ENCODE data around the gene DECR2.

Gene DECR2

GRCh38 chr16:424623-425081, 23.0 kb downstream of the DECR2 start:
- TF ChIP-seq, protein P1, sequence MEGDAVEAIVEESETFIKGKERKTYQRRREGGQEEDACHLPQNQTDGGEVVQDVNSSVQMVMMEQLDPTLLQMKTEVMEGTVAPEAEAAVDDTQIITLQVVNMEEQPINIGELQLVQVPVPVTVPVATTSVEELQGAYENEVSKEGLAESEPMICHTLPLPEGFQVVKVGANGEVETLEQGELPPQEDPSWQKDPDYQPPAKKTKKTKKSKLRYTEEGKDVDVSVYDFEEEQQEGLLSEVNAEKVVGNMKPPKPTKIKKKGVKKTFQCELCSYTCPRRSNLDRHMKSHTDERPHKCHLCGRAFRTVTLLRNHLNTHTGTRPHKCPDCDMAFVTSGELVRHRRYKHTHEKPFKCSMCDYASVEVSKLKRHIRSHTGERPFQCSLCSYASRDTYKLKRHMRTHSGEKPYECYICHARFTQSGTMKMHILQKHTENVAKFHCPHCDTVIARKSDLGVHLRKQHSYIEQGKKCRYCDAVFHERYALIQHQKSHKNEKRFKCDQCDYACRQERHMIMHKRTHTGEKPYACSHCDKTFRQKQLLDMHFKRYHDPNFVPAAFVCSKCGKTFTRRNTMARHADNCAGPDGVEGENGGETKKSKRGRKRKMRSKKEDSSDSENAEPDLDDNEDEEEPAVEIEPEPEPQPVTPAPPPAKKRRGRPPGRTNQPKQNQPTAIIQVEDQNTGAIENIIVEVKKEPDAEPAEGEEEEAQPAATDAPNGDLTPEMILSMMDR (IDR thresholded peaks at IDR 0.05; ENCODE audit: low read depth, low read length): no peak
- DNase-seq (ENCODE audit: low read depth in 2 of 2): peak in 1 of 2 donors; percentile 41
- H3K4me3 ChIP-seq (replicated peaks in 1 of 2; ENCODE audit: low read depth in 2 of 2, low read length in 2 of 2): peak overlapping the region; percentile 17 to 75

DNA sequence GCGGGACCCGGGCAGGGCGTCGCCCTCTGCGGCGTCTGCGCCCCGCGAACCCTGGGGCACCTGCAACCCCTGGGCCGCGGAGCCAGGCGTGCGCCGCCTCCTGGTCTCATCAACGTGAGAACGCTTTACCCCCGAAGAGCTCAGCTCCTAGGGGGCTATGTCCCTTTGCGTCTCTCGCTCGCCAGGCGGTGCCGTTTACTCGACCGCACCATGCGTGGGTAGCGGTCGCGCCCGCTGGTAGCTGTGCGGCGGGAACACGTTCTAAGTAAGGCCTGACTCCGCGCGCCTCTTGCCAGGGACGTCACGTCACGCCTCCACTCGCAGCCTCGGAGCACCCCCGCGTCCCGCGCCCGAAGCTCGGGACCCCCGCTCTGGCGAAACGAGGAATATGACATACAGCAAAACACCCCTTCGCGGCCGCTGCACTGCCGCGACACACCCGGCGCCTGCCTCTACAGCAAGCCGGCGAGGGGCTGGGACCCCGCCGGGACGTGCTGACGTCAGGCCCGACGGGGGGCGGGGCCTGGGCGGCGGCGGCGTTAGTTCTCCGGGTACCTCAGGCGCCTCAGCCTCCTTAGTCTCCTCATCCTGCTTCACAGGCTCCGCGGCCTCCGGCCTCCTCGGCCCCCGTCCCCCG, 23.5 kb downstream of the DECR2 start, which contains the start of gene RAB11FIP3:
TSS of gene RAB11FIP3 (plus strand) at position 568 of the 637 bp plus-strand sequence. CDS start 358 bp downstream, outside the sequence.
- DNase-seq (ENCODE audit: low read depth in 2 of 2): peak; percentile 75 to 82
- TF ChIP-seq, protein P1 (IDR thresholded peaks at IDR 0.05; ENCODE audit: low read depth, low read length): no peak
- peak within 1 kb of the TSS; percentile 75 to 83 for H3K4me3 ChIP-seq (replicated peaks in 1 of 2; ENCODE audit: low read depth in 2 of 2, low read length in 2 of 2)

DNA sequence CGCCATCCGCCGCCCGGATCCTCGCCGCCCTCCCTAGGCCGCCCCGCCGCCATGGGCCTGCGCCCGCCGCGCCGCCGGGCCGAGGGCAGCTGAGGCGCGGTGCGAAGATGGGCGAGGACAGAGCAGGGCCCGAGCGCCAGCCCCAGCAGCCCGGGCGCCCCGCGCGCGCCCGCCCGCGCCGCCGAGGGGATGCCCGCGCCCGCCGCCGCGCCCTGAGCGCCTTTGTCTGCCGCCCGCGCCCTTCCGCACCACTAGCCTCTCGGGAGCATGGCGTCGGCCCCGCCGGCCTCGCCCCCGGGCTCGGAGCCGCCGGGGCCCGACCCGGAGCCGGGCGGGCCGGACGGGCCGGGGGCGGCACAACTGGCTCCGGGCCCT, 24.0 kb downstream of the DECR2 start:
- TF ChIP-seq, protein P1 (IDR thresholded peaks at IDR 0.05; ENCODE audit: low read depth, low read length): no peak
- H3K4me3 ChIP-seq (replicated peaks in 1 of 2; ENCODE audit: low read depth in 2 of 2, low read length in 2 of 2): peak overlapping the region in 1 of 2 donors; percentile 75
- DNase-seq (ENCODE audit: low read depth in 2 of 2): no peak

DNA sequence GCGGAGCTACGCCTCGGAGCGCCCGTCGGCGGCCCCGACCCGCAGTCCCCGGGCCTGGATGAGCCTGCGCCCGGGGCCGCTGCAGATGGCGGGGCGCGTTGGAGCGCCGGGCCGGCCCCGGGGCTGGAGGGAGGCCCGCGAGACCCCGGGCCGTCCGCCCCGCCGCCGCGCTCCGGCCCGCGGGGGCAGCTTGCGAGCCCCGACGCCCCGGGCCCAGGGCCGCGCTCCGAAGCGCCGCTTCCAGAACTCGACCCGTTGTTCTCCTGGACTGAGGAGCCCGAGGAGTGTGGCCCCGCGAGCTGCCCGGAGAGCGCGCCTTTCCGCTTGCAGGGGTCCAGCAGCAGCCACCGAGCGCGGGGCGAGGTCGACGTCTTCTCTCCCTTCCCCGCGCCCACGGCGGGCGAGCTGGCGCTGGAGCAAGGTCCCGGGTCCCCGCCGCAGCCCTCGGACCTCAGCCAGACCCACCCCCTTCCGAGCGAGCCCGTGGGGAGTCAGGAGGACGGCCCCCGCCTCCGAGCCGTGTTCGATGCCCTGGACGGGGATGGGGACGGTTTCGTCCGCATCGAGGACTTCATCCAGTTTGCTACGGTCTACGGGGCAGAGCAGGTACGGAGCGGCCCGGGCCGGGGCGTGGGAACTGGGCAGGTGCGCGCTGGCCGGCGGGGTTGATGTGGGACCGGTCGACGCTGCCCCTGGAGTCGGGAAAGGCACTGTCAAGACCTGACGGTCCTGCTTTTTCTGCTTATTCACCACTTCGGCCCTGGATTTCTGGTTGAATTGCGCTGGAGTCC, 24.6 kb downstream of the DECR2 start:
- TF ChIP-seq, protein P1 (IDR thresholded peaks at IDR 0.05; ENCODE audit: low read depth, low read length): no peak
- peak overlapping the region; percentile 75 to 83 for H3K4me3 ChIP-seq (replicated peaks in 1 of 2; ENCODE audit: low read depth in 2 of 2, low read length in 2 of 2)
- peak; percentile 14 for DNase-seq (ENCODE audit: low read depth in 2 of 2)

GRCh38 chr16:426906-427249, 25.2 kb downstream of the DECR2 start:
- H3K4me3 ChIP-seq (replicated peaks in 1 of 2; ENCODE audit: low read depth in 2 of 2, low read length in 2 of 2): peak overlapping the region; percentile 75 to 83
- no peak for DNase-seq (ENCODE audit: low read depth in 2 of 2)
- TF ChIP-seq, protein P1 (IDR thresholded peaks at IDR 0.05; ENCODE audit: low read depth, low read length): no peak

DNA sequence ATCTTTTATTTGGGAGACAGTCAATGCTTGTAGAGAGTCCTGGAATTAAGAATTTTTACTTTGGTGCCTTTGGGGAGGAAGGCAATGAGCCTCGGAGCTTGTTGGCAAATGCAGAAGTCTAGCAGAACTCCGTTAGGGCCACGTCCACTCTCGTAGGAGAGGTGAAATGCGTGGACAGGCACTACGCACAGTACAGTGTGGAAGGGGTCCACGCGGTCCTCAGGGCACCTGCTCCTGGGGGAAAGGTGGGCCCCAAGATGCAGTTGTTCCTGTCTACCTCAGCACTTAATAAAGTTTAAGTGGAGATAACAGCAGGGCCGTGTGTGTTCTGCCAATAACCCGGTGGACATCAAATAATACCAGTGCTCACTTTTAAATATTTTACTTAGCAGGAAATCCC, 25.6 kb downstream of the DECR2 start:
- TF ChIP-seq, protein P1 (IDR thresholded peaks at IDR 0.05; ENCODE audit: low read depth, low read length): no peak
- H3K4me3 ChIP-seq (replicated peaks in 1 of 2; ENCODE audit: low read depth in 2 of 2, low read length in 2 of 2): peak overlapping the region; percentile 75 to 83

More for the DNA sequence above, 25.6 kb downstream of the DECR2 start:
- DNase-seq (ENCODE audit: low read depth in 2 of 2): peak in 1 of 2 donors; percentile 2

Measured in cardiac fibroblast (primary cell).